Sigmoid colon (tissue), 3 donors: Measurements from ENCODE around the gene CCL4.

Experiments used
- CTCF ChIP-seq, 4 experiments: fragments of 450-650 bp in 3 of 4; fragments of 200-600 bp in 1 of 4; IDR thresholded peaks; one replicate each; pipeline ENCODE4 v1.5.1; 2016 to 2019; ENCODE audit warnings: antibody characterized with exemption in 4 of 4, mild to moderate bottlenecking in 3 of 4, moderate library complexity in 2 of 4
- POLR2A ChIP-seq, 2 donors: fragments of 450-650 bp; IDR thresholded peaks; one replicate each; pipeline ENCODE4 v1.6.1; 2016; ENCODE audit warnings: antibody characterized with exemption in 2 of 2, mild to moderate bottlenecking in 2 of 2, moderate library complexity in 2 of 2

DNA sequence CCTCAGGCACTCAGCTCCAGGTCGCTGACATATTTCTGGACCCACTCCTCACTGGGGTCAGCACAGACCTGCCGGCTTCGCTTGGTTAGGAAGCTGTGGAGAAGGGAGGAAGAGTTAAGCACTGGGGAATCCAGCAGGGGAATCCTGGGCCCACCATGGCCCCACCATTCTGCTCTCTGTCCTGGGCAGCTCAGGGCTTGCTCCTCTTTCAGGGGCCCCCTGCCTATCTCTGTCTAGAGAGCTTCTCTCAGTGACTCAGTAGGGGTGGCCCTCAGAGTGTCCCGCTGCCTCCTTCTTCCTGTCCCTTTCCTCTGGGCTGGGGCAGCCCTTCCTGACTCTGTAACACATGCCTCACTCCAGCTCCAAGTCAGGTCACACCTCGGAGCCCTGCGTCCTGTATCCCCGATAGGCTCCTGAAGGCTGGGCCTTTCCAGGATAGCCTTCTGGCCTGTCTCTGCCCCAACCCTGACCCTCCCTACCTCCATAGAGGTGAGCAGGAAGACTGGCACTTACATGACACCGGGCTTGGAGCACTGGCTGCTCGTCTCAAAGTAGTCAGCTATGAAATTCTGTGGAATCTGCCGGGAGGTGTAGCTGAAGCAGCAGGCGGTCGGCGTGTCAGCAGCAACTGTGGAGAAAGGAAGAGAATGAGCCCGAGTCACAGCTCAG, 14.8 kb upstream of the CCL4 start:
- TF ChIP-seq POLR2A (IDR thresholded peaks at IDR 0.05) (no peak), CTCF (IDR thresholded peaks at IDR 0.05) (no peak)
